ENCODE results near the gene MRPL58. TPM values are rescaled to one million over a fixed set of nuclear protein-coding genes. Genes with fewer than 3 reads are reported as not detected.

MRPL58 gene
- 13.4 TPM for total RNA-seq

DNA sequence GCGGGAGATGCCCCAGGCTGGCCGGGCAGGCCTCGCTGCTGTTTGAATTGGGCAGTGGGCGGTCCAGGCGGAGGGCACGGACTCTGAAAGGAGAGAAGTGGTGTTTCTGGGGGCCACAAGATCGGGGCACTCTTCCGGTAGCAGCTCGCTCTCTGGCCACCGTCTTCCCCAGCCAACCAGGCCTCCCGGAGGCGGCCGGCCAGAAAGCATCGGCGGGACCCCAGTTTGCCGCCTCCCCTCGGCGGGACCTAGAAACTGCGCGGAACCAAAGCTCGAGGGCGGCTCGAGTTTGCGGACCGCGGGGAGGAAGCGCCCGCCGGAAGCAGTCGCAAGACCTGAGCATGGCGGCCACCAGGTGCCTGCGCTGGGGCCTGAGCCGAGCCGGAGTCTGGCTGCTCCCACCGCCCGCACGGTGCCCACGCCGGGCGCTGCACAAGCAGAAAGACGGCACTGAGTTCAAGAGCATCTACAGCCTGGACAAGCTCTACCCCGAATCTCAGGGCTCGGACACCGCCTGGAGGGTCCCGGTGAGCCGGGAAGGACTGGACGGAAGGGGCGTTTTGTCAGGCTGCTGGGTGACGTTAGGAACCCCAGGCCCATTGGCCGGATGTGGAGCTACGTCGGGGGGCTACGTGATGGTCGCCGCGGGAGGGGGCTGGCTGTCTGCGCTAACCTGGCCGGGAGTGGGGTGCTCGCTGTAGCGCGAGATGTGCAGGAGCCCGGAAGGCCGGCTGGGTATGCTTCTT lies at the start of gene MRPL58:
Gene MRPL58, plus strand, starts transcription at position 325 of the 746 bp plus-strand sequence. Its CDS starts 17 bp downstream, at position 342.

DNA sequence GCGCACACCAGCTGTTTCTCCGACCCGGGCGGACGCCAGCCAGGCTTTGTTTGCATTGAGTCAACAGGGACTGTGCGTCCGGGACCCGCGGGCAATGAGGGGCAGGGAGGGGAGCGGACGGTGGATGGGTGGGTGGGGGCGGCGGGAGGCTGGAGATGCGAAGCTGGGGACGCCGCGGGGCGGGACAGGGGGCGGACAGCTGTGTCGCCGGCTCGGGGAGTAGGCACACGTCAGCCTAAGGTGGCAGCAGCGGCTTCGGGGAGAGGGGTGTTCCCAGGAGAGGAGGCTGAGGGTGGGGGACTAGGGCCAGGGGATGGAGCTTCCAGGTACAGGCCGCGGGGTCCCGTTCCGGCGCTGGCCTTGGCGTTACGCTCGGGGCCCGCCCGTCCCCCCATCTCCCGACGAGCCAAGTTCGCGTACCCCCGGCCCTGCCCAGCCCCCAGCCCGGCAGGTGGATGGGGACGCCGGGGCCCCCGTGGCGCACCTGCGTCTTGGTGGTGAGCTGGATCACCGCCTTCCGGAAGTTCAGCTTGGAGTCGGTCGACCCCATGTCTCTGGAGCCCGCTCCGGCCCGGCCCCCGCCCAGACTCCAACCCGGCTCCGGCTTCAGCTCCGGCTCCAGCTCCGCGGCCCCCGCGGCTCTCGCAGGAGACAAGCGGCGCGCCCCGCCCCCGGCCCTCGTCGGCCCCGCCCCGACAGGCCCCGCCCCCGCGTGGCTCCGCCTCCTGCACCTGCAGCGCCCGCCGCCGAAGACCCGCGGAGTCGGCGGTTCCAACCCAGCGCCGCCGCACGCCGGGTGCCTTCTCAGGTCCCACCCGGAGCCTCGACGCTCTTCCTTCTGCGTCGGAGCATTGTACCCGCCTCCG lies 40.1 kb upstream of the MRPL58 start, which contains the start of gene HID1:
Gene HID1, minus strand, starts transcription at position 653 of the 866 bp plus-strand sequence. Its CDS starts 103 bp downstream, at position 550.

DNA sequence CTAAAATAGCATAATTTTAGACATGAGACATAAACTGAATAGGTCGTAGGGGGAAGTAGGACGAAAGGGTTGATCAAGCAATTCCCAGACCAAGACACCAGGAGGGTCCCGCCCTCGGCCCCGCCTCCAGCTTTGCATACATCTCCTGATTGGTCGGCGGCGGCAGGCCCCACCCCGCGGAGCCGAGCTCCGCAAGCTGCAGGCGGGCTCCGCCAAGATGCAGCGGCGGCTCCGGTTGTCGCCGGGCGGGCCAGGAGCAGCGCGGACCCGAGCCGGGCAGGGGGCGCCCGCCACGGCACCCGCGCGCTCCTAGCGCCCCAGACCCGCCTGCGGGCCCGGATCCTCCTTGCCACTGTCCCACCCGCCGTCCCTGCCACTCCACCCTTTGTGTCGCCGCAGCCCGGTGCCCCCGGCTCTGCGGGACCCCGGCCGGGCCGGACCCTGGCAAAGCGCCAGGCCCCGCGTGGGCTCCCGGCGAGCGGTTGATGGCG lies 25.0 kb upstream of the MRPL58 start, which contains the start of gene CDR2L:
Gene CDR2L, plus strand, starts transcription at position 215 of the 491 bp plus-strand sequence. CDS start 412 bp downstream, outside the sequence.

DNA sequence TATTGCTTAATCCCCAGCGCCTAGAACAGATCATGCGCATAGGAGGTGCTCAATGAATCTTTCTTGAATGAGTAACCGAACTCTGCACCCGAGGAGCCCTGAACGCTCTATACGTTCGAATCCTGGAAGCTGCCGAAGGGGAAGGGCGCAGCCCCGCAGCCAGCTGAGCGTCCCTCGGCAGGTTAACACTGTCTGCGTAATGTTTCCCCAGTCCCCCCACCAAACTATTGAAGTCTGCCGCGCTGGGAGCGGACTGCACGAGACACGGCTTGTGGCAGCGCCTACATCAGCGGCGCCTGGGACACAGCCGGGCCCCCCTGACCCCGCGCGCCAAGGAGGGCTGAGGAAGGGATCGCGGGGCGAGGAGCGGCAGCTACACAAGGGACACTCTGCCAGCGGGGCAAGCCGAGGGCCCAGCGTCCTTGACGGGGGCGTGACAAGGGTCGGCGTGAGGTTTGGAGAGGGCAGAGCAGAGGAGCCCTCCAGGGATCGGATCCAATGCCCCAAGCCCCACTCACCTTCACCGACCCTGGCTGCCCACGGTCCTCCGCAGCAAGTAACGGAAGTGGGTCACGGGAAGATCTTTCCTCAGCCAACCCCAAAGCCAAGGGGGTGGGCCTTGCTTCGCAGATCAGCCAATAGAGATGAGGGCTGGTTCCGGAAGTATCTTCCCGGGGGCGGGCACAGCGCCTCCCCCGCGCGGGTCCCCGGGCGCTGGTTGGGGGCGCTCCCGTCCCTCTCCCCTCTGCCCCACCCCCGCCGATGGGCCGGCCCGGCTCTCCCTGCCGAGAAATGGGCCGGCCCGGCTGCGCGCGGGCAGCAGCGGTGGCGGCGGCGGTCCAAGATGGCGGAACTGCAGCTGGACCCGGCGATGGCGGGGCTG lies 34.2 kb downstream of the MRPL58 start, which contains the start of the genes ATP5PD and KCTD2:
Gene ATP5PD, minus strand, starts transcription at position 563 of the 883 bp plus-strand sequence. CDS start 4,319 bp downstream, outside the sequence.
Gene KCTD2, plus strand, starts transcription at position 819 of the 883 bp plus-strand sequence. Its CDS starts 26 bp downstream, at position 845.

Small RNA genes lying within 50 kb of the gene (small RNA-seq; reads per million reads assigned to genes)
- gene AC111186.1 (not detected), gene RN7SL573P (not detected), gene RNU6-362P (not detected)

Other genes starting within 250 kb of the MRPL58 start
- gene NAT9, start 236.3 kb upstream of the MRPL58 start, total RNA-seq = 20.5 TPM
- 1.2 TPM for gene GRIN2C, start 152.8 kb upstream of the MRPL58 start, total RNA-seq
- gene FDXR, start 139.7 kb upstream of the MRPL58 start, total RNA-seq = 5.5 TPM
- 5.5 TPM for gene FADS6, start 119.0 kb upstream of the MRPL58 start, total RNA-seq
- gene USH1G, start 89.4 kb upstream of the MRPL58 start, total RNA-seq = 0.46 TPM
- not detected for gene OTOP2, start 88.4 kb upstream of the MRPL58 start, total RNA-seq
- gene OTOP3, start 76.8 kb upstream of the MRPL58 start, total RNA-seq = not detected
- gene HID1, start 39.9 kb upstream of the MRPL58 start, total RNA-seq = 25.1 TPM
- 7.2 TPM for gene CDR2L, start 25.0 kb upstream of the MRPL58 start, total RNA-seq
- gene ATP5PD, start 34.3 kb downstream of the MRPL58 start, total RNA-seq = 146 TPM
- gene KCTD2, start 34.6 kb downstream of the MRPL58 start, total RNA-seq = 51.2 TPM
- gene SLC16A5, start 75.3 kb downstream of the MRPL58 start, total RNA-seq = 2.1 TPM
- 3.0 TPM for gene ARMC7, start 97.3 kb downstream of the MRPL58 start, total RNA-seq
- gene NT5C, start 119.1 kb downstream of the MRPL58 start, total RNA-seq = 32.3 TPM
- 563 TPM for gene JPT1, start 141.8 kb downstream of the MRPL58 start, total RNA-seq
- gene SUMO2, start 170.3 kb downstream of the MRPL58 start, total RNA-seq = 146 TPM
- gene NUP85, start 193.0 kb downstream of the MRPL58 start, total RNA-seq = 23.1 TPM
- 18.9 TPM for gene GGA3, start 248.9 kb downstream of the MRPL58 start, total RNA-seq
- 46.6 TPM for gene MRPS7, start 249.2 kb downstream of the MRPL58 start, total RNA-seq